Effector memory CD4-positive, alpha-beta T cell (primary cell): ENCODE measurements around the gene IFITM5.
A peak's percentile ranks its signal among the peaks of the same experiment; 100 is the strongest.
"Not testable (repeated sequence)": the region's sequence is repeated elsewhere in the genome, so short reads cannot be mapped to it uniquely, and the experiment has no call there.

Experiments
- DNase-seq, 3 donors: peaks; one replicate each; pipeline ENCODE4 v3.0.0-alpha.2; 2020
- H3K27ac ChIP-seq: 2 replicates; pipeline ENCODE4 v1.7.0; 2013; ENCODE audit warnings: mild to moderate bottlenecking, low read length, moderate library complexity; ENCODE audit not compliant: insufficient read depth, poor library complexity, severe bottlenecking
- H3K27me3 ChIP-seq: replicated peaks from 2 replicates; pipeline ENCODE4 v1.7.0; 2013; ENCODE audit warnings: mild to moderate bottlenecking, low read length; ENCODE audit not compliant: insufficient read depth, control insufficient read depth, poor library complexity, severe bottlenecking
- H3K36me3 ChIP-seq: 2 replicates; pipeline ENCODE4 v1.7.0; 2013; ENCODE audit warnings: mild to moderate bottlenecking, low read length, moderate library complexity; ENCODE audit not compliant: control insufficient read depth, insufficient read depth
- H3K4me1 ChIP-seq: 2 replicates; pipeline ENCODE4 v1.7.0; 2013; ENCODE audit warnings: low read length, mild to moderate bottlenecking; ENCODE audit not compliant: control insufficient read depth, insufficient read depth, poor library complexity, severe bottlenecking
- H3K4me3 ChIP-seq: 2 replicates; pipeline ENCODE4 v1.7.0; 2013; ENCODE audit warnings: low read length, low read depth, mild to moderate bottlenecking; ENCODE audit not compliant: insufficient read depth, poor library complexity, severe bottlenecking
- H3K9me3 ChIP-seq: 2 replicates; pipeline ENCODE4 v1.7.0; 2013; ENCODE audit warnings: mild to moderate bottlenecking, low read length, moderate library complexity; ENCODE audit not compliant: control insufficient read depth

The IFITM5 gene

GRCh38 chr11:317668-318404, 18.5 kb upstream of the IFITM5 start:
- Histone ChIP-seq H3K27ac (peak overlapping the region; percentile 77), H3K4me1 (peaks cover 17% of the 10 kb centered on the region), H3K4me3 (peak overlapping the region; percentile 87)
- DNase-seq, H3K36me3 ChIP-seq, H3K9me3 ChIP-seq, H3K27me3 ChIP-seq: not testable (repeated sequence)

DNA sequence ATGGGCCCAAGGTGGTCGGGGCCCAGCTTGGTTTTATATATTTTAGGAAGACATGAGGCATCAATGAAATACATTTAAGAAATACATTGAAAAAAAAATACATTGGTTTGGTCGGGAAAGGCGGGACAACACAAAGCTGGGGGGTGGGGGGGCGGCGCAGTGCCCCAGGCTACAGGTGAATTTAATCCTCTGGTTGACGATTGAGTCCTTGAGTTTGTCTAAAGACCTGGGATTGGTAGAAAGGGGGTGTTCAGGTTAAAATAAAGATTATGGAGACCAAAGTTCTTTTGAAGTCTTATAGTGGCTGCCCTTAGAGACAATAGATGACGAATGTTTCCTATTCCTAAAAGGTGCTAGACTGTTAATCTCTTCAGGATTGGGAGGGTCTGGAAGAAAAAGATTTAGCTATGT, 17.6 kb upstream of the IFITM5 start:
- Histone ChIP-seq H3K4me1 (peaks cover 26% of the 10 kb centered on the region), H3K27ac (peak overlapping the region; percentile 77), H3K4me3 (peak overlapping the region; percentile 87), H3K27me3 (no peaks in the 10 kb centered on the region), H3K9me3 (no peaks in the 10 kb centered on the region), H3K36me3 (peaks cover 7% of the 10 kb centered on the region)
- no peak for DNase-seq

DNA sequence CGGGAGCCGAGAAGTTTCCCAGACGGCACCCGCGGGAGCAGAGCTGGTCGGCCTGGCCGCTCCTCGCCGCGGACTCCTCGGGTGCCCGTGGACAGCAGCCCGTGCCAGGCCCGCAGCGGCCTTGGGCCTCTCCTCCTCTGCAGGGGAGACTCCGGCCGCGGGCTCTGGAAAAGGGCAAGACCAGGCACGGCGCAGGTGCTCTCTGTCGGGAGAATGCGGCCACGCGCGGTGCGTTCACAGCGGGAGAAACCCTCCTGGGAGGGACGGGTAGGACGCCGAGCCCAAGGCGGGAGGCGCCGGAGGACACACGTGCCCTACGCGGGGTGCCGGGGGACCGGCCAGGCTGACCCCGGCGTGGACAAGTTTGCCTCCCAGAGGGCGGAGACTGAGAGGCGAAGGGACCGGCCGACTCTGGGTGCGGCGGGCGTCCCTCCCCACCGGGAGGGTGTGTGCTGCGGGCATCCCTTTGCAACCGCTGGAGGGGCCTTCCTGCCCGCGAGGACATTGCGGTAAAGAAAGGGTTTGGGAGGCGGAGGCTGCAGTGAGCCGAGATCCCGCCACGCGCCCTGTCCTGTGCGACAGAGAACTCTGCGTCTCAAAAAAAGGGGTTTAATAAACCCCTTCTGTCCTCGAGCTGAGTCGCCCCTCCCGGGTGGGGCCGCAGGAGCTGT, 16.8 kb upstream of the IFITM5 start:
- DNase-seq = peak in 1 of 3 donors; percentile 26
- Histone ChIP-seq H3K4me3 (peak overlapping the region; percentile 87), H3K27ac (peak overlapping the region; percentile 77), H3K36me3 (peaks cover 7% of the 10 kb centered on the region), H3K9me3 (no peaks in the 10 kb centered on the region), H3K27me3 (no peaks in the 10 kb centered on the region), H3K4me1 (peaks cover 29% of the 10 kb centered on the region)

DNA sequence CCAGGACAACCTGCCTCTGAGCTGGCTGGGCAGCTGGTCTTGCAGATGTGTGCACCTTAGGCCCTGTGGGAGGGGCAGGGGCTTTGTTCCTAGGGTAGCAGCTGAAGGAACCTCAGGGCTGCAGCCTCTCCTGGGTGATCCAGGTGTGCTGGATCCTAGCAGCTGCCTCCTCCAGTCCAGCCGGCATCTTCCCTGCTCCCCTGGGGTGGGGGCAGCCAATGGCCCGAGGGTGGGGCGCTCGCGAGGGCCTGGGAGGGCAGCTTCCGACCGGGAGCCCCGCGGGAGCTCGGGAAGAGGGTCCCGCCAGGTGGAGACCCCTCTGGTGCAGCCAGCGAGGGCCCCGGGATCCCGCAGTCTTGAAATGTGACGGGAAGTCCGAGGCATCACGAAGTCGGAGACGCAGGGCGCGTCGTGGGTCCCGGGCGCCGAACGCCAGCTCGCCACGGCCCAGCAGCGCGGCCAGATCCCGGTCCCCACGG, 16.2 kb upstream of the IFITM5 start:
- H3K36me3 ChIP-seq = peaks cover 7% of the 10 kb centered on the region
- peaks cover 29% of the 10 kb centered on the region for H3K4me1 ChIP-seq
- peak overlapping the region; percentile 87 for H3K4me3 ChIP-seq
- DNase-seq = no peak
- H3K27ac ChIP-seq = peak overlapping the region; percentile 77
- no peaks in the 10 kb centered on the region for H3K27me3 ChIP-seq
- H3K9me3 ChIP-seq = no peaks in the 10 kb centered on the region

- Histone ChIP-seq H3K27me3 (no peaks in the 10 kb centered on the region), H3K27ac (peak overlapping the region; percentile 77), H3K36me3 (peaks cover 7% of the 10 kb centered on the region), H3K4me1 (peaks cover 29% of the 10 kb centered on the region), H3K9me3 (no peaks in the 10 kb centered on the region), H3K4me3 (peak overlapping the region; percentile 87)
- DNase-seq = no peak
Observed at GRCh38 chr11:315051-315481, 15.7 kb upstream of the IFITM5 start.

DNA sequence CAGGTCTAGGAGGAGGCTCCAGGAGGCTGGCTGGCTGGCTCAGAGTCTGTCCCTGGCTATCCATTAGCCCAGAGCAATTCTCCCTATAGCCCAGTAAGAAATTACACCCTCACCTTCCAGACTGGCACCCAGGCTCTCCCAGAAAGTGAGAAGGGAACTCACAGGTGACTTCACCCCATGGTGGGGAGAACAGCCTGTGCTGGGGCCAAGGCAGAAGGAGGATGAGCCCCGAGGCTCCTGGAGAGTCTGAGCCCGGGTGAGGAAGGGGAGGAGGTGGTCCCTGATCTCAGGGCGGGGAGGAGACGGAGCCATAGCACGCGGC, 15.2 kb upstream of the IFITM5 start:
- not testable (repeated sequence) for H3K9me3 ChIP-seq, H3K27me3 ChIP-seq, H3K36me3 ChIP-seq, DNase-seq
- Histone ChIP-seq H3K27ac (peak overlapping the region; percentile 77), H3K4me3 (peak overlapping the region; percentile 87), H3K4me1 (peaks cover 29% of the 10 kb centered on the region)

DNA sequence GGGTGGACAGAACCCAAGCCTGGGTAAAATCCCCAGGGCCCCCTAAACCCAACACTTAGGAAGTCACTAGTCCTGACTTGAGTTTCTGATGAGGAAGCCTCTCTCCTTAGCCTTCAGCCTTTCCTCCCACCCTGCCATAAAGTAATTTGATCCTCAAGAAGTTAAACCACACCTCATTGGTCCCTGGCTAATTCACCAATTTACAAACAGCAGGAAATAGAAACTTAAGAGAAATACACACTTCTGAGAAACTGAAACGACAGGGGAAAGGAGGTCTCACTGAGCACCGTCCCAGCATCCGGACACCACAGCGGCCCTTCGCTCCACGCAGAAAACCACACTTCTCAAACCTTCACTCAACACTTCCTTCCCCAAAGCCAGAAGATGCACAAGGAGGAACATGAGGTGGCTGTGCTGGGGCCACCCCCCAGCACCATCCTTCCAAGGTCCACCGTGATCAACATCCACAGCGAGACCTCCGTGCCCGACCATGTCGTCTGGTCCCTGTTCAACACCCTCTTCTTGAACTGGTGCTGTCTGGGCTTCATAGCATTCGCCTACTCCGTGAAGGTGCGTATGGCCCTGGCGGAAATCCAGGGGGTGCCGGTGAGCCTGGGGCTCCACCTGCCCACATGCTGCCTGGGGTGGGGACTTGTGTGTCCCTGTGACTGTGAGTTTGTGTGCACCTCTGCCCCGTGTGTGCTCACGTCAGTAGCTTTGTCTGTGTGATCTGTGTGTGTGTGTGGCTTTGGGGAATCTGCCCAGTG, 14.6 kb upstream of the IFITM5 start, which contains the start of gene IFITM1:
Gene IFITM1, plus strand, starts transcription at position 254 of the 767 bp plus-strand sequence. Its CDS starts 131 bp downstream, at position 385.
- peaks cover 7% of the 10 kb centered on the region for H3K36me3 ChIP-seq
- H3K27ac ChIP-seq = peak within 1 kb of the TSS; percentile 77
- H3K9me3 ChIP-seq = no peaks in the 10 kb centered on the region
- peaks cover 33% of the 10 kb centered on the region for H3K4me1 ChIP-seq
- DNase-seq = peak; percentile 40 to 67 (median 55)
- H3K4me3 ChIP-seq = peak within 1 kb of the TSS; percentile 87
- H3K27me3 ChIP-seq = no peaks in the 10 kb centered on the region

GRCh38 chr11:313304-313786, 14.0 kb upstream of the IFITM5 start:
- Histone ChIP-seq H3K27me3 (no peaks in the 10 kb centered on the region), H3K9me3 (no peaks in the 10 kb centered on the region), H3K4me1 (peaks cover 34% of the 10 kb centered on the region), H3K36me3 (peaks cover 7% of the 10 kb centered on the region), H3K4me3 (peak overlapping the region; percentile 87), H3K27ac (peak overlapping the region; percentile 77)
- DNase-seq = no peak

- Histone ChIP-seq H3K4me1 (peaks cover 35% of the 10 kb centered on the region), H3K27ac (peak overlapping the region; percentile 77), H3K36me3 (peaks cover 7% of the 10 kb centered on the region), H3K9me3 (no peaks in the 10 kb centered on the region), H3K27me3 (no peaks in the 10 kb centered on the region), H3K4me3 (peak overlapping the region; percentile 87)
- no peak for DNase-seq
Observed at GRCh38 chr11:312092-312816, 12.9 kb upstream of the IFITM5 start.
